Body of pancreas (tissue), 4 donors: ENCODE data around the gene CCL2.

Experiments
- POLR2A ChIP-seq, 3 donors: fragments of 450-650 bp; IDR thresholded peaks; one replicate each; pipeline ENCODE4 v1.6.1; 2016; ENCODE audit warnings: antibody characterized with exemption in 3 of 3, mild to moderate bottlenecking in 2 of 3
- TF ChIP-seq, protein P1 (sequence below), 7 experiments: fragments of 450-650 bp in 4 of 7; fragments of 200-600 bp in 3 of 7; sonication (generic) in 3 of 7; IDR thresholded peaks; one replicate each; pipeline ENCODE4 v1.5.1; 2016 to 2019; ENCODE audit warnings: antibody characterized with exemption in 7 of 7

DNA sequence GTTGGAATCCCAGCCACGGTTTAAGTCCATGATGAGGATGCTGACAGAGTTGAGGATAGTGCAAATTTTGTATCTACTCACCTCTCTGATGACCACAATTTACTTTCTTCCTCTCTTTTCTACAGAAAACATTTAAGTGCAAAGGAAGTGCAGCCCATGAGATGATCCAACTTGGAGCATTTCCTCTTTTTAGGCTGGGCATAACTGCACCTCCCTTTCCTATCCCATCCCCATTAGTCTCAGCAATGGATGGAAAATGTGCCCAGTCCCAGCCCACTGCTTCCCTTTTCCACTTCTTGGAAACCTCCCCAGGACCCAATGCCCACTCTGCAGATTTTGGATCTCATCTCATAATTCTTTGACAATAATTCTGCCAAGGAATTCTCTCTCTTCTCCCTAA, 47.6 kb downstream of the CCL2 start:
- TF ChIP-seq, protein P1, sequence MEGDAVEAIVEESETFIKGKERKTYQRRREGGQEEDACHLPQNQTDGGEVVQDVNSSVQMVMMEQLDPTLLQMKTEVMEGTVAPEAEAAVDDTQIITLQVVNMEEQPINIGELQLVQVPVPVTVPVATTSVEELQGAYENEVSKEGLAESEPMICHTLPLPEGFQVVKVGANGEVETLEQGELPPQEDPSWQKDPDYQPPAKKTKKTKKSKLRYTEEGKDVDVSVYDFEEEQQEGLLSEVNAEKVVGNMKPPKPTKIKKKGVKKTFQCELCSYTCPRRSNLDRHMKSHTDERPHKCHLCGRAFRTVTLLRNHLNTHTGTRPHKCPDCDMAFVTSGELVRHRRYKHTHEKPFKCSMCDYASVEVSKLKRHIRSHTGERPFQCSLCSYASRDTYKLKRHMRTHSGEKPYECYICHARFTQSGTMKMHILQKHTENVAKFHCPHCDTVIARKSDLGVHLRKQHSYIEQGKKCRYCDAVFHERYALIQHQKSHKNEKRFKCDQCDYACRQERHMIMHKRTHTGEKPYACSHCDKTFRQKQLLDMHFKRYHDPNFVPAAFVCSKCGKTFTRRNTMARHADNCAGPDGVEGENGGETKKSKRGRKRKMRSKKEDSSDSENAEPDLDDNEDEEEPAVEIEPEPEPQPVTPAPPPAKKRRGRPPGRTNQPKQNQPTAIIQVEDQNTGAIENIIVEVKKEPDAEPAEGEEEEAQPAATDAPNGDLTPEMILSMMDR (IDR thresholded peaks at IDR 0.05), result no peak
- no peak for TF ChIP-seq POLR2A (IDR thresholded peaks at IDR 0.05)
